Stomach (tissue), 4 donors: ENCODE results near the gene FAM89A.

ENCODE experiments used
- CTCF ChIP-seq, 7 experiments: fragments of 450-650 bp in 4 of 7; fragments of 200-600 bp in 3 of 7; sonication (generic) in 3 of 7; IDR thresholded peaks; one replicate each; pipeline ENCODE4 v1.5.1; 2016 to 2019; ENCODE audit warnings: antibody characterized with exemption in 7 of 7, control low read depth in 2 of 7, mild to moderate bottlenecking in 1 of 7
- POLR2A ChIP-seq, 4 donors: fragments of 450-650 bp; IDR thresholded peaks; one replicate each; pipeline ENCODE4 v1.6.1; 2016; ENCODE audit warnings: antibody characterized with exemption in 4 of 4, control low read depth in 2 of 4, mild to moderate bottlenecking in 1 of 4, moderate library complexity in 1 of 4
- POLR2AphosphoS5 ChIP-seq, 3 donors: sonication (generic); formaldehyde crosslinking; IDR thresholded peaks; one replicate each; pipeline ENCODE4 v1.6.1; 2016; ENCODE audit warnings: antibody characterized with exemption in 3 of 3

GRCh38 chr1:231044588-231044987 is 4.5 kb upstream of the FAM89A start:
- TF ChIP-seq CTCF (IDR thresholded peaks at IDR 0.05) (no peak), POLR2AphosphoS5 (IDR thresholded peaks at IDR 0.05) (no peak), POLR2A (IDR thresholded peaks at IDR 0.05) (no peak)
